GM21528 (cell line): ENCODE measurements around the gene HNRNPH1.
"Not testable (repeated sequence)": the region's sequence is repeated elsewhere in the genome, so short reads cannot be mapped to it uniquely, and the experiment has no call there.

Experiments
- ATAC-seq: cut with Tn5 transposase; IDR thresholded peaks from one replicate; pipeline ENCODE4 v1.9.1; 2021; ENCODE audit warnings: mild to moderate bottlenecking, moderate library complexity; ENCODE audit not compliant: unreplicated experiment, low FRiP score

HNRNPH1 gene

GRCh38 chr5:179623003-179623905 is at the start of gene HNRNPH1:
Gene HNRNPH1, minus strand, starts transcription at chr5:179623671. Its CDS starts 538 bp downstream, at chr5:179623133.
- peak; percentile 83 for ATAC-seq

DNA sequence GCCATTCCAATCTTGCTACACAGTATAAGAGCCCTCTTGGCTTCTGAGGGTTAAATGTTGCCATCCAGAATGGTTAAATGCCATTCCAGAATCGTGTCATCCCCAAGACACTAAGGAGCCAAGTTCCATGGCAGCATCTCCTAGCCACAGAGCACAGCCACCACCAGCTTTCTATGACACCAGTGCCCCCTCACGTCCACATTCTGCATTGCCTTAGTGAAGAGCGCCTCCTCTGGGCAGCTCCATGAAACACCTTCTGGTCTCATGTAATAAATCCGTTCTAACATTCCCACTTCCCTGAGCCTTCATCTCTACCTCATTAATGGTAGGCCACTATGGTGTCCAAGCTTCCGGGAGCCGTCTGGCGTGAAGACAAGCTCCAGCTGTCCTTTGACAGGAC is 44.9 kb upstream of the HNRNPH1 start:
- ATAC-seq: no peak

GRCh38 chr5:179661647-179662046 is 38.2 kb upstream of the HNRNPH1 start:
- not testable (repeated sequence) for ATAC-seq

DNA sequence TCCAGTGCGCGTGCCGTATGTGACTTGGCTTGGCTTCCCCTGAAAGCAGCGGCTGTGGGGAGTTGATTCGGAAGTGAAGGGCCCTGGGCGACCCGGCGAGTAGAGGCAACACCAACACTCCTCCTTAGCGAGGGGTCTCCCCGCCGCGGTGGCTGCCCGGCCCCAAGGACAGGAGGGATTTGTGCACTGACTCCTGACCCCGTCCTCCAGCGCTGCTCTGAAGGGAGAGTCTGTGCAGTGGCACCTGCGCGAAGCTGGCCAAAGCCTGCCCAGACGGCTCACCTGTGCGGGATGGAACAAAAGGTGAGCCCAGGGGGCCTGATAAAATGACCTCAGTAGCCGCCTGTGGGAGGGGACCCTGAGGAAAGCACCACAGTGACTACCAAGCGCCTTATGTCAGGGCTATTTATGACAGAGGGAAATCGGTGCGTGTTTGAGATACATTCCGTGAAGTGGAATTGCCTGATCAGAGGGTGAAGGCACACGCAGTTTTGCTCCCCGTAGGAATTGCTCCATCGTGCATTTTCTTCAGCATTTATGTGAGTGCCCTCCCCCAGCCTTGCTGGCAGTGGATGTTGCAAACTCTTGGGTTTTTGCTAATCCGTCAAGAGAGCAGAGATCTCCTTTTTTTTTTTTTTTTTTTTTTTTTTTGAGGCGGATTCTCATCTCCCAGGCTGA is 34.8 kb upstream of the HNRNPH1 start:
- peak; percentile 76 for ATAC-seq

DNA sequence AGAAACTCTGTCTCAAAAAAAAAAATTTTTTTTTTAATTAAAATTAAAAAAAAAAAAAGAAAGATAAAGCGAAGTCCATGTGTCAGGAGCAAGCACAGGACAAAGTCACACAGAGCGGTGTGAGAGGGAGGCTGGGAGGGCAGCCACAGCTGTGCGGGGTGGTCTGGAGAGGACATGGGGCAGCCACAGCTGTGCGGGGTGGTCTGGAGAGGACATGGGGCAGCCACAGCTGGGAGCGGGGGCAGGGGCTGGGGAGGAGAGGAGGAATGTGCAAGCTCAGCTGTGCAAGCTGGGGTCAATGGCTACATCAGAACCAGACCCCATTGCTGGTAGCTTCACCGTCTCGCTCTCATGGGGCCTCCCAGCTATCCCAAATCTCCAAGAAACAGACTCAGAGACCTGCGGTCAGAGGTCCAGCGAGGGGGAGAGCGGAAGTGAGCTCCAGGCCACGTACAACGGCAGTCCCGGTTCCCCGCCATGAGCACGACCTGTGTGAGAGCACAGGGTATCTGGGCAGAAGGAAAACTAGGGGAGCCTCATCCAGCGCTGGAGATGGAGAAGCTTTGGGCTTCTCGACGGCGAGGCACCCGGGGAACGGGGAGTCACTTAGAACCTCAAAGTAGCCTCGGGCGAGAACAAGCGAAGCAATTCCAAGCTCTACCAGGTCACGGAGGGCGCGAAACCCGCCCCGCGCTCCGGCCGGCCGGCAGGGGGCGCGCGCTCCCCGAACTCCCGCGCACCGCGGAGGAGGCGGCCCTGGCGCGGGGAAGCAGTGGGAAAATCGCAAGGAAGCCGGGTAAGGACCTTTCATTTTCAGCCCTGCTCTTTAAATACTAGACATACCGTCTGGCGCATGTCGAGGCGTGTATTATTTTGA is 34.1 kb upstream of the HNRNPH1 start:
- ATAC-seq: peak; percentile 95

- ATAC-seq: not testable (repeated sequence)
Measured at GRCh38 chr5:179653135-179653534, 29.7 kb upstream of the HNRNPH1 start.

DNA sequence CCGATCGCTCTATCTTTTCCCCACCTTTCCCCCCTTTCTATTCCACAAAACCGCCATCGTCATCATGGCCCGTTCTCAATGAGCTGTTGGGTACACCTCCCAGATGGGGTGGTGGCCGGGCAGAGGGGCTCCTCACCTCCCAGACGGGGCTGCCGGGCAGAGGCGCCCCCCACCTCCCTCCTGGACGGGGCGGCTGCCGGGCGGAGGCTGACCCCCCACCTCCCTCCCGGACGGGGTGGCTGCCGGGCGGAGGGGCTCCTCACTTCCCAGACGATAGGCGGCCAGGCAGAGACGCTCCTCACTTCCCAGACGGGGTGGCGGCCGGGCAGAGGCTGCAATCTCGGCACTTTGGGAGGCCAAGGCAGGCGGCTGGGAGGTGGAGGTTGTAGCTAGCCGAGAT is 26.8 kb upstream of the HNRNPH1 start:
- not testable (repeated sequence) for ATAC-seq

DNA sequence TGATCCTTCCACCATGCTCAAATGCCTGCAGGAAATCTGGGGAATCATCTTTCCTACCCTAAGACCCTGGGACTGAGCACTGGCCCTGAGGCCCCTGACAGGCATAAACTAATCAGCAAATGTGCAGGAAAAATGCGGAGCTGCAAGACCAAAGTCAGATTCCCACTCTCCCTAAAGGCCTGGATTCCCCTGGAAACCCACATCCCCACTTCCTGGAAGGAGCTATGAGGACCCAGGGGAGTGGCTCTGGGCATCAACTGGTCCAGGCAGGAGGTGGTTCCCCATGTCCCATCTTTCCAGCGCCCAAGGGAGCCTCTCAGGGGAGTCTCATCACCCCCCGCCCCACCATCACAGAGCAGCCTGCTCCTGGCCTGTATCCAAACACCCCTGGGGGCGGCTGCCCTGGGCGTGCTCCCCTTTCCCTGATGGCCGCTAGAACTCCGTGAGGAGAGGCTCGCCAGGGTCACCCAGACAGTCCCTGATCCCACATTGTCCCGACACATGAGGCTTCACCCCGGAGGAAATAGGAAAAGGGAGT is 25.8 kb upstream of the HNRNPH1 start:
- ATAC-seq: not testable (repeated sequence)

DNA sequence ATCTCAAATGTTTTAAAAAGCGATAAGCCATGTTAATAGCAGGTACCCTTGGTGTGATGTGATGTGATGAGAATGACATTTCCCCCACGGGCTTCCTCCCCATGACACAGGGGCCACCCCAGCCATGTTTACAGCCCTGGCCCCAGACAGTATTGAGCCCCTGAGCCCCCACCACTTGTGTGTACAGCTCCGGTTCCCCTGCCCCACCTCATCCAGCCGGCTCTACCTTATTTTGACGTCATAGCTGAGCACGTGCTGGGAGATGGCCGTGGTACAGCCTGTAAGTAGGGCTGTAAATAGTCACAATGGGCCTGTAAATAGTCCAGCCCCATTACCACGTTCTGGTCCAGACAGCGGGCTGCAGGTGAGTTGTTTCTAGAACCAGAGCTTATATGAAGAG is 24.9 kb upstream of the HNRNPH1 start:
- no peak for ATAC-seq

- not testable (repeated sequence) for ATAC-seq
Measured at GRCh38 chr5:179644766-179645165, 21.3 kb upstream of the HNRNPH1 start.

DNA sequence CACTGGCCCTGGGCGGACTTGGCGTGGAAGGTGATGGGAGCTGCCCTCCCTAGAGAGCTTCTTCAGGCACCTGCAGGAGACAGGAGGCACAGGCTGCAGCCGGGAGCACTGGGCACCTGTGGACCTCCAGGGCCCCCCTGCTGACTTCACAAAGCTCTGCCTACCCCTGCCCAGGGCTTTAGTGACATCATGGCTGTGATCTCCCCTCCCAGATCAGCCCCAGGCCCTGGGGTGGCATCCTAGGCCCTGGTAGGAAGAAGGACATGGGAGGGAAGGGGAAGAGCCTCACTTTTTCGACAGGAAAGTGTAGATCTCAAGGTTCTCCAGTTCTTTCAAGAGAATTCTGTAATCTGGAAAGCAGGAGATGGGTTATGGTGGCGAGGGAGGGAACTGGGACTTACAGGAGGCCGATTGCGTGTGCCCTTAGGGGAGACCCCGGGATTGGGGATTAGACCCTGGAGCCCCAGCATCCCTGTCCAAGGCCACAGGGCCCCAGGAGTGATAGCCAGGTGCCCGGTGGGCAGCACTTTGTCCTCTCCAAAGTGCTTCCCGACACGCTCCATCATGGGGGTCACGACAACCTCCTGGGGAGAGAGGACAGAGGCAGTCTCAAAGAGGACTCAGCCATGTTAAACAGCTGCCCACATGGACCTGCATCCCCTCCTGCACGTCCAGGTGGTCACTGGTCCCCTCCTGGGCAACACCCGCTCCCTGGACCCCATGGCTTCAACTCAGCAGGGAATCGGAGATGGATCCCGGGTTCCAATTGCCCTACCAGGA is 19.9 kb upstream of the HNRNPH1 start:
- ATAC-seq: not testable (repeated sequence)

- ATAC-seq: not testable (repeated sequence)
Measured at GRCh38 chr5:179642626-179643025, 19.2 kb upstream of the HNRNPH1 start.

DNA sequence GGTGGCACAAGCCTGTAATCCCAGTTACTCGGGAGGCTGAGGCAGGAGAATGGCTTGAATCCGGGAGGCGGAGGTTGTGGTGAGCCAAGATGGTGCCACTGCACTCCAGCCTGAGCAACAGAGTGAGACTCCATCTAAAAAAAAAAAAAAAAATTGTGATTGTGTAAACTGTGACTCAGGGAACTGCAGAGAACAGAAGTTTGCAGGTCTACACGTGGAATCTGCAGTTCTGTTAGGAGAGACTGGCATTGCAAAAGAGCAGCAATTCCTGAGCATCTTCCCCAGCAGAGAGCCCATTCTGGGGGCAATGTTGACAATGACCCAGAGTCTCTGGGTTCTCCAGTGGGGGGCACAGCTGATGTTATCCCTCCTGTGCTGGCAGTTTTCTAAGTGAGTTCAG is 18.3 kb upstream of the HNRNPH1 start:
- ATAC-seq: not testable (repeated sequence)

- not testable (repeated sequence) for ATAC-seq
Measured at GRCh38 chr5:179639296-179639695, 15.8 kb upstream of the HNRNPH1 start.

- peak; percentile 93 for ATAC-seq
Measured at GRCh38 chr5:179634370-179635172, 11.1 kb upstream of the HNRNPH1 start.

GRCh38 chr5:179633501-179634369 is 10.3 kb upstream of the HNRNPH1 start:
- ATAC-seq: peak; percentile 69

GRCh38 chr5:179624841-179625271 is 1.4 kb upstream of the HNRNPH1 start:
- no peak for ATAC-seq
